Measurements from ENCODE around the gene TAS2R1. TPM values are rescaled to one million over a fixed set of nuclear protein-coding genes. Genes with fewer than 3 reads are reported as not detected.

Gene TAS2R1
- total and polyA plus RNA-seq, 2 donors (not counting 1 experiment from before 2014, with no cell fraction given) = not detected

GRCh38 chr5:9626955-9627354 is 3.2 kb downstream of the TAS2R1 start:
- H4K20me1 ChIP-seq (ENCODE audit: control insufficient read depth, insufficient read depth, low read length, poor library complexity, severe bottlenecking) = no peaks in the 10 kb centered on the region
- H3K36me3 ChIP-seq (replicated peaks in 1 of 2; ENCODE audit: control extremely low read depth in 1 of 2, control insufficient read depth in 1 of 2, extremely low read depth in 1 of 2, insufficient read depth in 2 of 2, low read length in 1 of 2) = no peaks in the 10 kb centered on the region
- H3K9me3 Mint-ChIP-seq (ENCODE audit: insufficient read depth) = no peaks in the 10 kb centered on the region
- H3K79me2 ChIP-seq (ENCODE audit: control insufficient read depth, insufficient read depth, low read length) = no peaks in the 10 kb centered on the region
- TF ChIP-seq EZH2 (IDR thresholded peaks at IDR 0.05; ENCODE audit: borderline replicate concordance, insufficient read depth, low read depth, low read length, poor library complexity, severe bottlenecking) = no peak
- no peak for TF ChIP-seq CTCF (IDR thresholded peaks at IDR 0.05)
- no peak overlapping the region for H3K27ac Mint-ChIP-seq
- DNase-seq (no peak), ATAC-seq (ENCODE audit: low read depth) (no peak)
- no peak overlapping the region for H3K27ac ChIP-seq (ENCODE audit: low read length in 2 of 2)
- CTCF ChIA-PET = no interaction called here
- H3K4me1 Mint-ChIP-seq = no peaks in the 10 kb centered on the region
- POLR2A ChIA-PET = no interaction called here
- H3K9me3 ChIP-seq (ENCODE audit: control extremely low read depth in 1 of 3, control insufficient read depth in 2 of 3, insufficient read depth in 1 of 3, low read length in 2 of 3) = no peaks in the 10 kb centered on the region
- no peak overlapping the region for H3K4me3 Mint-ChIP-seq
- H3K4me2 ChIP-seq (replicated peaks; ENCODE audit: low read depth, low read length, poor library complexity, severe bottlenecking) = no peak overlapping the region
- 89% methylated on average over 3 of the region's 6 CpGs for WGBS (ENCODE audit: insufficient coverage)
- intact Hi-C loops (cut with micrococcal nuclease) = no loop called here
- no peaks in the 10 kb centered on the region for H3K4me1 ChIP-seq (ENCODE audit: control insufficient read depth in 2 of 2, insufficient read depth in 2 of 2, low read length in 2 of 2)
- no peak overlapping the region for H3K4me3 ChIP-seq (ENCODE audit: control extremely low read depth in 1 of 5, extremely low read depth in 1 of 5, insufficient read depth in 1 of 5, low read depth in 2 of 5, low read length in 4 of 5)
- H3K27me3 ChIP-seq (replicated peaks in 1 of 4; ENCODE audit: control extremely low read depth in 1 of 4, control insufficient read depth in 3 of 4, insufficient read depth in 4 of 4, low read length in 3 of 4) = no peaks in the 10 kb centered on the region
- H3K27me3 Mint-ChIP-seq = no peaks in the 10 kb centered on the region
- no peak overlapping the region for H2AFZ ChIP-seq (ENCODE audit: insufficient read depth, low read depth, low read length, poor library complexity, severe bottlenecking)
- no peak overlapping the region for H3K9ac ChIP-seq (ENCODE audit: low read length)

GRCh38 chr5:9625731-9626130 is 4.4 kb downstream of the TAS2R1 start:
- no peak overlapping the region for H3K27ac Mint-ChIP-seq
- H3K9me3 ChIP-seq (ENCODE audit: control extremely low read depth in 1 of 3, control insufficient read depth in 2 of 3, insufficient read depth in 1 of 3, low read length in 2 of 3) = no peaks in the 10 kb centered on the region
- no peak overlapping the region for H3K27ac ChIP-seq (ENCODE audit: low read length in 2 of 2)
- H3K4me3 ChIP-seq (ENCODE audit: control extremely low read depth in 1 of 5, extremely low read depth in 1 of 5, insufficient read depth in 1 of 5, low read depth in 2 of 5, low read length in 4 of 5) = no peak overlapping the region
- no peaks in the 10 kb centered on the region for H3K36me3 ChIP-seq (replicated peaks in 1 of 2; ENCODE audit: control extremely low read depth in 1 of 2, control insufficient read depth in 1 of 2, extremely low read depth in 1 of 2, insufficient read depth in 2 of 2, low read length in 1 of 2)
- H3K9ac ChIP-seq (ENCODE audit: low read length) = no peak overlapping the region
- no peak overlapping the region for H2AFZ ChIP-seq (ENCODE audit: insufficient read depth, low read depth, low read length, poor library complexity, severe bottlenecking)
- ATAC-seq (ENCODE audit: low read depth) (no peak), DNase-seq (no peak)
- H3K79me2 ChIP-seq (ENCODE audit: control insufficient read depth, insufficient read depth, low read length) = no peaks in the 10 kb centered on the region
- H3K4me1 Mint-ChIP-seq = no peaks in the 10 kb centered on the region
- H3K27me3 Mint-ChIP-seq = no peaks in the 10 kb centered on the region
- 91% methylated on average over 1 of the region's 2 CpGs for WGBS (ENCODE audit: insufficient coverage)
- H4K20me1 ChIP-seq (ENCODE audit: control insufficient read depth, insufficient read depth, low read length, poor library complexity, severe bottlenecking) = no peaks in the 10 kb centered on the region
- no peak overlapping the region for H3K4me3 Mint-ChIP-seq
- H3K9me3 Mint-ChIP-seq (ENCODE audit: insufficient read depth) = no peaks in the 10 kb centered on the region
- ChIA-PET POLR2A (no interaction called here), CTCF (no interaction called here)
- H3K4me2 ChIP-seq (replicated peaks; ENCODE audit: low read depth, low read length, poor library complexity, severe bottlenecking) = no peak overlapping the region
- H3K4me1 ChIP-seq (ENCODE audit: control insufficient read depth in 2 of 2, insufficient read depth in 2 of 2, low read length in 2 of 2) = no peaks in the 10 kb centered on the region
- intact Hi-C loops (cut with micrococcal nuclease) = no loop called here
- no peaks in the 10 kb centered on the region for H3K27me3 ChIP-seq (replicated peaks in 1 of 4; ENCODE audit: control extremely low read depth in 1 of 4, control insufficient read depth in 3 of 4, insufficient read depth in 4 of 4, low read length in 3 of 4)
- TF ChIP-seq CTCF (IDR thresholded peaks at IDR 0.05) = no peak
- TF ChIP-seq EZH2 (IDR thresholded peaks at IDR 0.05; ENCODE audit: borderline replicate concordance, insufficient read depth, low read depth, low read length, poor library complexity, severe bottlenecking) = no peak
